H9 (cell line): ENCODE results near the gene USH2A. TPM values are rescaled to one million over a fixed set of nuclear protein-coding genes. Genes with fewer than 3 reads are reported as not detected.
A peak's percentile ranks its signal among the peaks of the same experiment; 100 is the strongest.

Source experiments
- DNase-seq: peaks from one replicate; pipeline ENCODE4 v3.0.0-alpha.2; 2017
- H2AFZ ChIP-seq: one replicate; pipeline ENCODE4 v1.6.1; 2013; ENCODE audit warnings: mild to moderate bottlenecking, low read length, control low read depth, moderate library complexity
- H2AK5ac ChIP-seq: 2 replicates; pipeline ENCODE4 v1.6.1; 2013; ENCODE audit warnings: low read length, control low read depth, mixed read lengths; ENCODE audit not compliant: insufficient read length
- H2BK120ac ChIP-seq: one replicate; pipeline ENCODE4 v1.6.1; 2013; ENCODE audit warnings: low read depth, mild to moderate bottlenecking, low read length, control low read depth, inconsistent platforms; ENCODE audit not compliant: poor library complexity, severe bottlenecking
- H2BK12ac ChIP-seq: 2 replicates; pipeline ENCODE4 v1.6.1; 2013; ENCODE audit warnings: low read length, control low read depth, mixed read lengths, low read depth; ENCODE audit not compliant: insufficient read length
- H2BK15ac ChIP-seq: 2 replicates; pipeline ENCODE4 v1.6.1; 2013; ENCODE audit warnings: low read depth, low read length, control low read depth
- H2BK20ac ChIP-seq: one replicate; pipeline ENCODE4 v1.6.1; 2013; ENCODE audit warnings: low read depth, mild to moderate bottlenecking, low read length, control low read depth, inconsistent platforms; ENCODE audit not compliant: poor library complexity, severe bottlenecking
- H2BK5ac ChIP-seq: 2 replicates; pipeline ENCODE4 v1.6.1; 2013; ENCODE audit warnings: low read length, control low read depth, mixed read lengths; ENCODE audit not compliant: insufficient read length
- H3K14ac ChIP-seq: 2 replicates; pipeline ENCODE4 v1.6.1; 2013; ENCODE audit warnings: low read length, control low read depth; ENCODE audit not compliant: insufficient read depth
- H3K18ac ChIP-seq: 2 replicates; pipeline ENCODE4 v1.6.1; 2013; ENCODE audit warnings: low read depth, mild to moderate bottlenecking, mixed read lengths, low read length, control low read depth; ENCODE audit not compliant: insufficient read length
- H3K23ac ChIP-seq: 2 replicates; pipeline ENCODE4 v1.6.1; 2013; ENCODE audit warnings: low read length, control low read depth, mixed read lengths, low read depth; ENCODE audit not compliant: insufficient read length
- H3K23me2 ChIP-seq: 2 replicates; pipeline ENCODE4 v1.6.1; 2013; ENCODE audit warnings: low read depth, mild to moderate bottlenecking, mixed read lengths, low read length, control low read depth; ENCODE audit not compliant: insufficient read length, poor library complexity, severe bottlenecking
- H3K27ac ChIP-seq: 2 replicates; pipeline ENCODE4 v1.5.1; 2013; ENCODE audit warnings: low read length, control low read depth, mixed read lengths, low read depth; ENCODE audit not compliant: insufficient read length
- H3K27me3 ChIP-seq: 2 replicates; pipeline ENCODE4 v1.6.1; 2013; ENCODE audit warnings: low read length, control low read depth, inconsistent platforms; ENCODE audit not compliant: insufficient read depth
- H3K4ac ChIP-seq: 2 replicates; pipeline ENCODE4 v1.6.1; 2013; ENCODE audit warnings: low read depth, mild to moderate bottlenecking, control low read depth, inconsistent platforms, low read length, moderate library complexity
- H3K4me1 ChIP-seq: 2 replicates; pipeline ENCODE4 v1.6.1; 2013; ENCODE audit warnings: low read length, control low read depth, inconsistent platforms; ENCODE audit not compliant: insufficient read depth
- H3K4me2 ChIP-seq: 2 replicates; pipeline ENCODE4 v1.6.1; 2013; ENCODE audit warnings: low read length, control low read depth, mixed read lengths; ENCODE audit not compliant: insufficient read length, insufficient read depth
- H3K56ac ChIP-seq: 2 replicates; pipeline ENCODE4 v1.6.1; 2013; ENCODE audit warnings: low read depth, mild to moderate bottlenecking, mixed read lengths, low read length, control low read depth; ENCODE audit not compliant: insufficient read length
- H3K79me1 ChIP-seq: 2 replicates; pipeline ENCODE4 v1.6.1; 2013; ENCODE audit warnings: low read depth, mild to moderate bottlenecking, moderate library complexity, low read length, control low read depth, inconsistent platforms; ENCODE audit not compliant: insufficient read depth, poor library complexity, severe bottlenecking
- H3K79me2 ChIP-seq: 2 replicates; pipeline ENCODE4 v1.6.1; 2013; ENCODE audit warnings: low read length, control low read depth, inconsistent platforms; ENCODE audit not compliant: insufficient read depth
- H3K9ac ChIP-seq: 2 replicates; pipeline ENCODE4 v1.6.1; 2013; ENCODE audit warnings: low read length, control low read depth, mixed read lengths; ENCODE audit not compliant: insufficient read length; ENCODE audit errors: extremely low read depth
- H3K9me3 ChIP-seq: one replicate; pipeline ENCODE4 v1.6.1; 2013; ENCODE audit warnings: low read depth, low read length, inconsistent platforms; ENCODE audit not compliant: control insufficient read depth
- H3T11ph ChIP-seq: one replicate; pipeline ENCODE4 v1.6.1; 2013; ENCODE audit warnings: mild to moderate bottlenecking, low read length, control low read depth, inconsistent platforms
- H4K20me1 ChIP-seq: one replicate; pipeline ENCODE4 v1.6.1; 2013; ENCODE audit not compliant: control insufficient read depth, insufficient read length, insufficient read depth
- H4K5ac ChIP-seq: 2 replicates; pipeline ENCODE4 v1.6.1; 2013; ENCODE audit warnings: low read depth, mild to moderate bottlenecking, mixed read lengths, low read length, control low read depth; ENCODE audit not compliant: insufficient read length
- H4K8ac ChIP-seq: replicated peaks from 2 replicates; pipeline ENCODE4 v1.6.1; 2013; ENCODE audit warnings: low read length, control low read depth, mixed read lengths, low read depth; ENCODE audit not compliant: insufficient read length
- H4K91ac ChIP-seq: 2 replicates; pipeline ENCODE4 v1.6.1; 2013; ENCODE audit warnings: low read depth, mild to moderate bottlenecking, moderate library complexity, mixed read lengths, low read length, control low read depth; ENCODE audit not compliant: insufficient read length
- H3K27ac Mint-ChIP-seq, 3 experiments: 2 replicates in 2 of 3; 3 replicates in 1 of 3; pipeline ENCODE4 v1.8.0; 2020 to 2021; ENCODE audit warnings: mixed read lengths in 3 of 3, mild to moderate bottlenecking in 1 of 3, moderate library complexity in 1 of 3
- H3K27me3 Mint-ChIP-seq: 2 replicates; pipeline ENCODE4 v1.8.0; 2021; ENCODE audit warnings: low read depth, mild to moderate bottlenecking, moderate library complexity, mixed read lengths
- H3K36me3 Mint-ChIP-seq, 3 experiments: 2 replicates in 2 of 3; 3 replicates in 1 of 3; pipeline ENCODE4 v1.8.0; 2020 to 2021; ENCODE audit warnings: low read depth in 3 of 3, mixed read lengths in 3 of 3; ENCODE audit not compliant: insufficient read depth in 1 of 3
- H3K4me1 Mint-ChIP-seq, 2 experiments: 2 replicates each; pipeline ENCODE4 v1.8.0; 2020; ENCODE audit warnings: mixed read lengths in 2 of 2
- H3K4me3 Mint-ChIP-seq, 2 experiments: 2 replicates in 1 of 2; 3 replicates in 1 of 2; pipeline ENCODE4 v1.8.0; 2020 to 2021; ENCODE audit warnings: mild to moderate bottlenecking in 2 of 2, mixed read lengths in 2 of 2, moderate library complexity in 1 of 2
- H3K9me3 Mint-ChIP-seq, 2 experiments: 2 replicates in 1 of 2; 3 replicates in 1 of 2; pipeline ENCODE4 v1.8.0; 2020; ENCODE audit warnings: mild to moderate bottlenecking in 2 of 2, mixed read lengths in 2 of 2, moderate library complexity in 1 of 2
- WGBS: extraction: QIAGEN DNeasy Blood & Tissue Kit; methylation state at CpG from one replicate; pipeline ENCODE4 v1.1.7; 2013; ENCODE audit warnings: missing lambda C conversion rate, low lambda C conversion rate, mixed read lengths; ENCODE audit not compliant: insufficient read length; ENCODE audit errors: extremely low coverage; 5-methylcytosine and 5-hydroxymethylcytosine counted together
- total RNA-seq: library from RNA; stranded (reverse); gene quantifications from 2 replicates; pipeline ENCODE4 v1.2.1, GENCODE V29; 2021
- TF ChIP-seq, protein P1 (sequence below): fragments of 200-600 bp; sonication (generic); conservative IDR thresholded peaks from 3 replicates; pipeline ENCODE4 v1.8.0; 2021; ENCODE audit warnings: antibody characterized with exemption, mild to moderate bottlenecking

The USH2A gene
- total RNA-seq, 1 experiment from 2014 or later: 0.11 TPM

DNA sequence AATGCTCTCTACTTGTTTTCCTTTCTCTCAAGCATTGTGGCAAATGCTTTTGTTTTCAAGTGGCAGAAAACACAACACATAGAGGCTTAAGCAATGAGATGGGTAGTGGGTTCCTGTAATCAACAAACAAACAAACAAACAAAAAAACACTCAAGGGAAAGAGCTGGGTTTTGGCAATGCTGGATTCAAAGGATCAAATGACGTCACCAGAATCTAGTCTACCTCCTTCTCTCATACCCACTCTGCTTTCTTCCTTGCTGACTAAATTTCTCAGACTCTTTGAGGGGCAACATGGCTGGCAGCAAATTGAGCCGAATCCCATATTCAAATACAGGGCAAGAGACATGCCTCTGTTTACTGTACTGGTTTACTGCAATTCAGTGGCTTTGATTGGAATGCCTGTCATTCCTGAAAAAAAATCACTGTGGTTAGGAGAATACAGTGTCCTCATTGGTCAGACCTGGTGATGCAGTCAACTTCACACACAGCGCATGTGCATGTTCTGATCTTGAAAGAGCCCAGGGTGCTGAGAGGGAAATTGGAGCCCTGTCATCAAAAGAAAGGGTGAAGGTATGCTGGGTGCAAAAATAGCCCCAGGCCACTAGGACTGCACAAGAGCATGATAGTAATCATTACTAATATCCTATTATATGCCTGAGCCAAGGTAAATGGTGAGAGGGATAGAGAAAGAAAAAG lies 500.0 kb downstream of the USH2A start:
- no peak for DNase-seq
- H4K5ac ChIP-seq: no peak overlapping the region
- H3K9me3 ChIP-seq: no peaks in the 10 kb centered on the region
- H3K4me1 Mint-ChIP-seq: no peaks in the 10 kb centered on the region; a peak in 1 of 4 replicates
- no peak overlapping the region for H2AFZ ChIP-seq
- no peak overlapping the region for H3K27ac ChIP-seq
- no peak overlapping the region for H3K4me3 Mint-ChIP-seq
- TF ChIP-seq, protein P1, sequence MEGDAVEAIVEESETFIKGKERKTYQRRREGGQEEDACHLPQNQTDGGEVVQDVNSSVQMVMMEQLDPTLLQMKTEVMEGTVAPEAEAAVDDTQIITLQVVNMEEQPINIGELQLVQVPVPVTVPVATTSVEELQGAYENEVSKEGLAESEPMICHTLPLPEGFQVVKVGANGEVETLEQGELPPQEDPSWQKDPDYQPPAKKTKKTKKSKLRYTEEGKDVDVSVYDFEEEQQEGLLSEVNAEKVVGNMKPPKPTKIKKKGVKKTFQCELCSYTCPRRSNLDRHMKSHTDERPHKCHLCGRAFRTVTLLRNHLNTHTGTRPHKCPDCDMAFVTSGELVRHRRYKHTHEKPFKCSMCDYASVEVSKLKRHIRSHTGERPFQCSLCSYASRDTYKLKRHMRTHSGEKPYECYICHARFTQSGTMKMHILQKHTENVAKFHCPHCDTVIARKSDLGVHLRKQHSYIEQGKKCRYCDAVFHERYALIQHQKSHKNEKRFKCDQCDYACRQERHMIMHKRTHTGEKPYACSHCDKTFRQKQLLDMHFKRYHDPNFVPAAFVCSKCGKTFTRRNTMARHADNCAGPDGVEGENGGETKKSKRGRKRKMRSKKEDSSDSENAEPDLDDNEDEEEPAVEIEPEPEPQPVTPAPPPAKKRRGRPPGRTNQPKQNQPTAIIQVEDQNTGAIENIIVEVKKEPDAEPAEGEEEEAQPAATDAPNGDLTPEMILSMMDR: no peak; the same call in 2 of the 3 replicates
- H2BK120ac ChIP-seq: no peak overlapping the region
- H2BK5ac ChIP-seq: no peak overlapping the region
- no peak overlapping the region for H3K4ac ChIP-seq
- no peaks in the 10 kb centered on the region for H3K27me3 Mint-ChIP-seq
- H3K14ac ChIP-seq: no peak overlapping the region
- H2BK15ac ChIP-seq: no peak overlapping the region
- no peaks in the 10 kb centered on the region for H3K4me1 ChIP-seq
- no peak overlapping the region for H2BK20ac ChIP-seq
- H3K56ac ChIP-seq: no peak overlapping the region
- H2AK5ac ChIP-seq: no peak overlapping the region
- no CpG with 5 or more reads among the region's 3 CpGs for WGBS
- no peak overlapping the region for H3T11ph ChIP-seq
- no peaks in the 10 kb centered on the region for H3K79me2 ChIP-seq
- no peak overlapping the region for H3K9ac ChIP-seq
- no peaks in the 10 kb centered on the region for H3K36me3 Mint-ChIP-seq
- no peaks in the 10 kb centered on the region for H3K79me1 ChIP-seq
- no peak overlapping the region for H4K8ac ChIP-seq
- H3K18ac ChIP-seq: no peak overlapping the region
- no peaks in the 10 kb centered on the region for H3K9me3 Mint-ChIP-seq
- H2BK12ac ChIP-seq: no peak overlapping the region
- H3K4me2 ChIP-seq: no peak overlapping the region
- H4K20me1 ChIP-seq: no peaks in the 10 kb centered on the region
- no peak overlapping the region for H4K91ac ChIP-seq
- no peaks in the 10 kb centered on the region for H3K27me3 ChIP-seq
- no peak overlapping the region for H3K23ac ChIP-seq
- peak overlapping the region in 1 of 3 experiments; percentile 9; a peak in 1 of 7 replicates for H3K27ac Mint-ChIP-seq
- H3K23me2 ChIP-seq: no peaks in the 10 kb centered on the region
